Gastrocnemius medialis (tissue), 4 donors: Measurements from ENCODE around the gene BCL11B. TPM values are rescaled to one million over a fixed set of nuclear protein-coding genes. Genes with fewer than 3 reads are reported as not detected.

Experiments
- ATAC-seq, 2 donors: fragments of 150-250 bp; one replicate each; pipeline ENCODE4 v1.9.1; 2016
- DNase-seq, 2 donors: peaks; one replicate each; pipeline ENCODE4 v3.0.0-alpha.2; 2019
- H3K27ac ChIP-seq, 4 donors: fragments of 200-600 bp; sonication (generic); 1 replicate in 1 of 4; 2 replicates in 3 of 4; pipeline ENCODE4 v1.5.1; 2016 to 2018; ENCODE audit warnings: mild to moderate bottlenecking in 2 of 4, moderate library complexity in 1 of 4
- H3K27me3 ChIP-seq, 3 donors: fragments of 200-600 bp; sonication (generic) in 2 of 3; 1 replicate in 1 of 3; 2 replicates in 2 of 3; pipeline versions ENCODE4 v1.5.1 to v1.6.0; 2016 to 2019; ENCODE audit warnings: mild to moderate bottlenecking in 1 of 3, moderate library complexity in 1 of 3
- H3K36me3 ChIP-seq, 2 donors: fragments of 200-600 bp; sonication (generic) in 1 of 2; one replicate each; pipeline ENCODE4 v1.5.1; 2017 to 2018
- H3K4me1 ChIP-seq, 2 donors: fragments of 200-600 bp; sonication (generic) in 1 of 2; one replicate each; pipeline ENCODE4 v1.5.1; 2016 to 2017; ENCODE audit warnings: mild to moderate bottlenecking in 2 of 2
- H3K4me3 ChIP-seq, 4 donors: fragments of 200-600 bp; sonication (generic) in 3 of 4; 1 replicate in 1 of 4; 2 replicates in 3 of 4; pipeline ENCODE4 v1.5.1; 2016 to 2019; ENCODE audit warnings: mild to moderate bottlenecking in 2 of 4
- H3K9me3 ChIP-seq, 3 donors: fragments of 200-600 bp; sonication (generic) in 2 of 3; 1 replicate in 1 of 3; 2 replicates in 2 of 3; pipeline ENCODE4 v1.5.1; 2016 to 2019
- POLR2A ChIP-seq, 2 donors: fragments of 450-650 bp; IDR thresholded peaks; one replicate each; pipeline ENCODE4 v1.6.1; 2017; ENCODE audit warnings: antibody characterized with exemption in 2 of 2, mild to moderate bottlenecking in 2 of 2, moderate library complexity in 2 of 2
- in situ Hi-C, 4 donors: fragments of 200-750 bp; cut with MboI; loops; one replicate each; pipeline versions ENCODE4 v1.15.0 to v1.8.0; 2017; ENCODE audit warnings: low sequenced_read_pairs in 4 of 4
- intact Hi-C: fragments of 100-400 bp; cut with DNase I; formaldehyde crosslinking; loops from one replicate; pipeline ENCODE4 v1.15.1; 2023; ENCODE audit warnings: low total_unique reads
- total RNA-seq, 4 donors: library from RNA; depleted of rRNA; stranded (reverse); fragments of >200 nt; gene quantifications; one replicate each; pipeline versions ENCODE4 v1.1.0 to v1.2.3, GENCODE V29; 2016
- TF ChIP-seq, protein P1 (sequence below), 5 experiments: fragments of 450-650 bp in 3 of 5; fragments of 200-600 bp in 2 of 5; sonication (generic) in 2 of 5; IDR thresholded peaks in 4 of 5; conservative IDR thresholded peaks in 1 of 5; 1 replicate in 4 of 5; 2 replicates in 1 of 5; pipeline ENCODE4 v1.5.1; 2016 to 2019; ENCODE audit warnings: antibody characterized with exemption in 5 of 5, mild to moderate bottlenecking in 3 of 5, moderate library complexity in 3 of 5

The BCL11B gene
- total RNA-seq, 4 donors from 2014 or later, result 0.05 to 0.62 (median 0.18) TPM; not detected in 1

DNA sequence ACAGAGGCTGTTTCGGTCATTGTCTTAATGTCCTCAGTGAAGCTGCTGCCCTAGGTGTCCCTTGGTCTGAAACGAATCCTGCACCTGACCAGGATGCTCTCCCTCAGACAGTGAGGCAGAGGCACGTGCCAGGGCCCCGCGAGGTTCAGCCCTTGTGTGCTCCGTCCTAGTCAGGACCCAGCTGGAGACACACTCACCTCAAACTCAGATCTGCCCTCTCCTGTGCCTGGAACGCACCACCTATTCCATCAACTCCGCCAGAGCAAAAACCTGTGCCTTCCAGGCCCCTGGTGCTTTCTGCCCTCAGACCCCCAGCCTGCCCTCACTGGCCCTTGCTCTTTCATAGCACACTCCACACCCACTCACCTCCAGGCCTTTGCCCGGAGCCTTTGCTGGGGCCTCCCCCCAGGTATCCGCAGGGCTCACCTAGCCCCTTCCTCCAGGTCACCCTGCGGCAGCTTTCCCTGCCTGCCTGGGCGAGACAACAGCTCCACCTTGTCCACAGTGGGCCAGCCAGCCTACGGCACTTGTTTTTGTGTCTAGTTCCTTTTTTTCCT lies 150.6 kb downstream of the BCL11B start:
- TF ChIP-seq, protein P1, sequence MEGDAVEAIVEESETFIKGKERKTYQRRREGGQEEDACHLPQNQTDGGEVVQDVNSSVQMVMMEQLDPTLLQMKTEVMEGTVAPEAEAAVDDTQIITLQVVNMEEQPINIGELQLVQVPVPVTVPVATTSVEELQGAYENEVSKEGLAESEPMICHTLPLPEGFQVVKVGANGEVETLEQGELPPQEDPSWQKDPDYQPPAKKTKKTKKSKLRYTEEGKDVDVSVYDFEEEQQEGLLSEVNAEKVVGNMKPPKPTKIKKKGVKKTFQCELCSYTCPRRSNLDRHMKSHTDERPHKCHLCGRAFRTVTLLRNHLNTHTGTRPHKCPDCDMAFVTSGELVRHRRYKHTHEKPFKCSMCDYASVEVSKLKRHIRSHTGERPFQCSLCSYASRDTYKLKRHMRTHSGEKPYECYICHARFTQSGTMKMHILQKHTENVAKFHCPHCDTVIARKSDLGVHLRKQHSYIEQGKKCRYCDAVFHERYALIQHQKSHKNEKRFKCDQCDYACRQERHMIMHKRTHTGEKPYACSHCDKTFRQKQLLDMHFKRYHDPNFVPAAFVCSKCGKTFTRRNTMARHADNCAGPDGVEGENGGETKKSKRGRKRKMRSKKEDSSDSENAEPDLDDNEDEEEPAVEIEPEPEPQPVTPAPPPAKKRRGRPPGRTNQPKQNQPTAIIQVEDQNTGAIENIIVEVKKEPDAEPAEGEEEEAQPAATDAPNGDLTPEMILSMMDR (IDR thresholded peaks at IDR 0.05 in 4 of 5, conservative IDR thresholded peaks at IDR 0.05 in 1 of 5), result no peak
- no peak for TF ChIP-seq POLR2A (IDR thresholded peaks at IDR 0.05)
- DNase-seq, result no peak

DNA sequence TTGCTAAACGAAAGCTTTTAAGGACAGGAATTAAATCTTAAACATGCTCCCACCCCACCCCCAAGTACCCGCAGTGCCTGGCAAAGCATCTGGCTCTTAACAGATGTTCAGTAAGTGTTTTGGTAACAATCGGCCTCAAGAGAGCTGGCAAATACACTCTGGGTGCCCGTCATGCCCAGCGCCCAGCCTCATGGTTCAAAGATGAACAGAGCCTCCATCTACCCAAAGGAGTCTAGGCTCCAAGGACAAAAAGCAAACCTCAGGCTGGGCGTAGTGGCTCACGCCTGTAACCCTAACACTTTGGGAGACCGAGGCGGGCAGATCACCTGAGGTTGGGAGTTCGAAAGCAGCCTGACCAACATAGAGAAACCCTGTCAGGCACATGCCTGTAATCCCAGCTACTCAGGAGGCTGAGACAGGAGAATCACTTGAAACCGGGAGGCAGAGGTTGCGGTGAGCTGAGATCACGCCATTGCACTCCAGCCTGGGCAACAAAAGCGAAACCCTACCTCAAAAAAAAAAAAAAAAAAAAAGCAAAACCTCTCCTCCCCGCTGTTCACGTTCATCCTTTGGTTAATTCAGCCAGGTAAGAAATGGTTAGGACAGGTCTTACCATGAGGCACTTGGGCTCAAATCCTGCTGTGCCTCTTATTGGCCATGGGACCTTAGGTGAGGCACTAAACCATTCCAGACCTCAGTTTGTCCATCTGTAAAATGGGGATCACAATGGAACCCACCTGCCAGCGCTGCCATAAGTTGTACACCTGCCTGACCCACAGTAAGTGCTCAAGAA lies 151.3 kb downstream of the BCL11B start:
- Histone ChIP-seq H3K27ac (no peak overlapping the region), H3K4me3 (no peak overlapping the region), H3K36me3 (no peaks in the 10 kb centered on the region), H3K9me3 (no peaks in the 10 kb centered on the region), H3K4me1 (no peaks in the 10 kb centered on the region), H3K27me3 (peaks cover 23 to 34% (median 33%) of the 10 kb centered on the region in 3 donors)
- intact Hi-C loops (no loop called here), in situ Hi-C loops (no loop called here)
- no peak for DNase-seq
- ATAC-seq, result no peak
- no peak for TF ChIP-seq POLR2A (IDR thresholded peaks at IDR 0.05)
- TF ChIP-seq, protein P1 (IDR thresholded peaks at IDR 0.05 in 4 of 5, conservative IDR thresholded peaks at IDR 0.05 in 1 of 5), result no peak

More for the DNA sequence above, 150.6 kb downstream of the BCL11B start:
- in situ Hi-C loops, result no loop called here
- no peak for ATAC-seq
- Histone ChIP-seq H3K4me1 (no peaks in the 10 kb centered on the region), H3K27me3 (peaks cover 23 to 34% (median 33%) of the 10 kb centered on the region in 3 donors), H3K9me3 (no peaks in the 10 kb centered on the region), H3K27ac (no peak overlapping the region), H3K4me3 (no peak overlapping the region), H3K36me3 (no peaks in the 10 kb centered on the region)
- intact Hi-C loops, result no loop called here

DNA sequence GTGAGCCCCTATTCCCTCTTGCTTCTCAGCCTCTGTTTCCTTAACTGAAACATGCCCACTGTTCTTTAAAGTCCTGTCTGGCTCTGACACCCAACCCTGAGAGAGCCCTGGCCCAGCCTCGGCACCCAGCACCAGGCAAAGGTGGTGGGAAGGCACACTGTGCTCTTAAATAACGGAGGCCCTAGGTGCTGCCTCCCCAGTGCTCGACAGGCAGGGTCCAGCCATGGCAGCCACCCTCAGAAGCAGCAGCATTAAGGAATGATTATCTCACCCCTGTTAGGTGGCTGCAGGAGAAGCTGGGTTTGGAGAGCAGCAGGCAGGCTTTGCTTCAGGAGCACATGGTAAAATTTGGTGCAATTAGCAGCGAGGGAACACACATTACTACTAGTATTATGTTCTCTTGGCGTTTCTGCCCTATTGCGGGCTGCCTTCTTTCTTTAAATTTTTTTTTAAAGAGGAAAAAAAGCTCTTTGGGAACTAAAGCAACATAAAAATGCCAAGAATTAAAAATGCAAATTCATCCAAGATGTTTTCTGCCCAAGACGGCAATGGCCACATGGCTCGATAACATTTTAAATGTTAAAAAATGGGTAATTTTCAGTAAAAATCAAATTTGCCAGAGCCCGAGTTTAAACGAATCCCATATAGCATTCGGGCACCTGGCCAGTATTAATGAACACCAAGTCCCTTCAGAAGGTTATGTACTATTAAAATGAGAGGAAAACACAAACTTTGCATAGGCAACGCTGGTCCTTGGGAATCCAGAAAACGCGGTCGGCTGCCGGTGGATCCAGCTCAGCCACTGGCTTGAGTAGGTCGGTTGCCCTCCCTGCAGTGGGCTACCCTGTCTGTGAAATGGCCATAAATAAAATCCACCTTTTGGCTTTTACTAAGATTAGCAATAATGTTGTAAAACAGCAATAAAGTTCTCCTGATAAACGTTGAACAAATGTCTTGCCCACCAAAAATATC lies 152.2 kb downstream of the BCL11B start:
- intact Hi-C loops, result no loop called here
- in situ Hi-C loops, result no loop called here
- Histone ChIP-seq H3K4me1 (no peaks in the 10 kb centered on the region), H3K9me3 (no peaks in the 10 kb centered on the region), H3K36me3 (no peaks in the 10 kb centered on the region), H3K27me3 (peaks cover 23 to 34% (median 33%) of the 10 kb centered on the region in 3 donors), H3K27ac (no peak overlapping the region), H3K4me3 (no peak overlapping the region)
- ATAC-seq, result no peak
- DNase-seq, result no peak
- no peak for TF ChIP-seq POLR2A (IDR thresholded peaks at IDR 0.05)
- TF ChIP-seq, protein P1 (IDR thresholded peaks at IDR 0.05 in 4 of 5, conservative IDR thresholded peaks at IDR 0.05 in 1 of 5), result no peak

Other genes with a start within 250 kb of the BCL11B start
- 100 to 1,000 TPM; 116 to 170 (median 117) TPM for gene SETD3, start 208.7 kb upstream of the BCL11B start, total RNA-seq
- gene CCNK, start 209.2 kb upstream of the BCL11B start, total RNA-seq, result 10 to 100 TPM; 15.0 to 35.3 (median 19.1) TPM